A204.1 (cell line): ENCODE measurements around the gene AKAP13.
"Not testable (repeated sequence)": the region's sequence is repeated elsewhere in the genome, so short reads cannot be mapped to it uniquely, and the experiment has no call there.

Source experiments
- FAIRE-seq: peaks from 2 replicates; lab custom pipeline; 2012; peaks lifted over from hg19 to GRCh38; lab: Jason Lieb, UNC

AKAP13 gene

GRCh38 chr15:85576392-85576791, 196.0 kb downstream of the AKAP13 start:
- FAIRE-seq: no peak

GRCh38 chr15:85578941-85579701, 198.7 kb downstream of the AKAP13 start:
- FAIRE-seq: no peak

DNA sequence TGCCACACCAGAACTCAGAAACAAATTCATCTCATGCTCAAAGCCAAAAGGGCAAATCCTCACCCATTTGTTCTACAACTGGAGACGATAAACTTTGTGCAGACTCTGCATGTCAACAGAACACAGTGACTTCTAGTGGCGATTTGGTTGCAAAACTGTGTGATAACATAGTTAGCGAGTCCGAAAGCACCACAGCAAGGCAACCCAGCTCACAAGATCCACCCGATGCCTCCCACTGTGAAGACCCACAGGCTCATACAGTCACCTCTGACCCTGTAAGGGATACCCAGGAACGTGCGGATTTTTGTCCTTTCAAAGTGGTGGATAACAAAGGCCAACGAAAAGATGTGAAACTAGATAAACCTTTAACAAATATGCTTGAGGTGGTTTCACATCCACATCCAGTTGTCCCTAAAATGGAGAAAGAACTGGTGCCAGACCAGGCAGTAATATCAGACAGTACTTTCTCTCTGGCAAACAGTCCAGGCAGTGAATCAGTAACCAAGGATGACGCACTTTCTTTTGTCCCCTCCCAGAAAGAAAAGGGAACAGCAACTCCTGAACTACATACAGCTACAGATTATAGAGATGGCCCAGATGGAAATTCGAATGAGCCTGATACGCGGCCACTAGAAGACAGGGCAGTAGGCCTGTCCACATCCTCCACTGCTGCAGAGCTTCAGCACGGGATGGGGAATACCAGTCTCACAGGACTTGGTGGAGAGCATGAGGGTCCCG, 199.7 kb downstream of the AKAP13 start:
- no peak for FAIRE-seq

GRCh38 chr15:85580879-85581278, 200.5 kb downstream of the AKAP13 start:
- no peak for FAIRE-seq

DNA sequence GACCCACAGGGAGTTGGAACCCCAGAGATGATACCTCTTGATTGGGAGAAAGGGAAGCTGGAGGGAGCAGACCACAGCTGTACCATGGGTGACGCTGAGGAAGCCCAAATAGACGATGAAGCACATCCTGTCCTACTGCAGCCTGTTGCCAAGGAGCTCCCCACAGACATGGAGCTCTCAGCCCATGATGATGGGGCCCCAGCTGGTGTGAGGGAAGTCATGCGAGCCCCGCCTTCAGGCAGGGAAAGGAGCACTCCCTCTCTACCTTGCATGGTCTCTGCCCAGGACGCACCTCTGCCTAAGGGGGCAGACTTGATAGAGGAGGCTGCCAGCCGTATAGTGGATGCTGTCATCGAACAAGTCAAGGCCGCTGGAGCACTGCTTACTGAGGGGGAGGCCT, 201.1 kb downstream of the AKAP13 start:
- FAIRE-seq: no peak

DNA sequence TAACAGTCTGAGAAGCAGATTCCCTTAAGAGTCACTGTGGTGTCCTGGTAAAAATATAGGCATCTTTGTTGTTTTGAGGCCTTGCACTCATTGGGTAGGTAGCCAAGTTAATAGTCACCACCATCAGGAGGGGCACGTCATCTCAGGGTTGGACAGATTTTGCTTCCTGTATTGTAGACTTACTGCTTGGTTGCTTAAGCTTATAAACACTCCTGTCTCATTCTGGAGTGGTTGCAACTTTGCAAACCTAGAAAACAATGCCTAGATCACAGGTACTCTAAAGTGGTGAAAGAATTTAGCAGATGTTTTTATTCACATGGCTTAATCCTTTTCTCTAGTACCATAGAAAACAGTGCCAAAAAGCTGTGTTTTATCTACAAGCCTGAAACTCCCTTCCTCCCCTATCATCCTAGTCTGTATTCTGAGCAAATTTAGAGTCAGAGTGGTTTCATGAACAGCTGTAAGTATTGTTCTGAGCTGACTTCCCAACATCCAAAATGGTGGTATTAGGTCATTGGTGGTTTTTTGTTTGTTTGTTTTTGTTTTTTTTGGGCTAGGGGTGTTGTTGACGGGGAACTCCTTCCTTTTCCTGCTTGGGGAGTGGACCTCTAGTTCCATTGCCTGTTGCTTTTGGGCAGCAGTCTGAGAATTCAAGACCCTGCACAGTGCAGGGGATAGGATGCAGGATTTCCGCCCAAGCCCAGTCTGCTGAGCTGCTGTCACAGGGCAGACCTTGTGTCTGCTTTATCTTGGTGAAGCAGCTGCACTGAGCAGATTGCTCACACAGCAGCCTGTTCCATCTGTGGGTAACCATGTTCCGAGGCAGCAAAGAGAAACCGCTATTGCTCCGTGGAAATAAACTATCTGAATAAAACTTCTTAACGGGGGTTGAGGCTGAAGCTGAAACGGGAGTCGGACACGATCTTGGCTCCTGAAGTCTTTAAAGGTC, 202.0 kb downstream of the AKAP13 start:
- FAIRE-seq: no peak

DNA sequence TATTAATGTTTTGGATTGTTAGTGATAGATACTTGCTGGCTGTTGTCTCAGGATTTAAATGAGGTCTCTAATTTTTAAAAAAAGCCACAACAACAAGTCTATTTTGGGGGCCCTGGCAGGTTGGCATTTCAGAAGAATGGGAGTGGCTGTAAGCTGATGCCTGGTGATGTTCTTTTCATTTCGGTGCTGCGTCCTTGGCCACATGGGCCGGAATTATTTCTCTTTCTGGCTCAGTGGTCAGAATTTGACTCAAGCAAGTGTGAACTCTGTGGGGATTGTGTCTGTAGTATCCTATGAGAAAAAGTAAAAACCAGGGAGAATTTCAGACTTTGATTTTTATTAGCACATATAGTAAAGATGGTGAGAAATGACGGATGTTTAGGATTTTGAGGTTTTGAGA, 203.0 kb downstream of the AKAP13 start:
- FAIRE-seq: no peak

DNA sequence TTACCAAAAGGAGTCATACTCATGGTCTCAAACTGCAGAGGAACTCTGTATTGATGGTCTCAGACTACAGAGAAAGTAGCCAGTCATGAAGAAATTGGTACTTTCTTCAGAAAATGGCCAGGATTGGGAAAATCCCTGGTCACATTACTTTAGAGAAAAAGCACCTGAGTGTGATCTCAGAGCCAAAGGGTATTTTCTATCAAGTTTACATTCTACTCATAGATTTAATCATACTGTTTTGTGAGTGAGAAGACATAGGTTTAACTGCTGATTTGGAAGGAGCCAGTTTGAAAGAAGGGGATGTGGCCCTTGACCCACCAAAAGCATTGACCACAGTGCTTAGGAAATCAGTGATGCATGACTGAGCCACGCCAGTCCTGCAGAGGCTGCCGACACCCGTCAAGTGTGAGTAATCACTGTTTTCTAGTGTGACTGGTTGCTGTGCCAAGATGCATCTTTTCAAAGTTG, 203.6 kb downstream of the AKAP13 start:
- no peak for FAIRE-seq

DNA sequence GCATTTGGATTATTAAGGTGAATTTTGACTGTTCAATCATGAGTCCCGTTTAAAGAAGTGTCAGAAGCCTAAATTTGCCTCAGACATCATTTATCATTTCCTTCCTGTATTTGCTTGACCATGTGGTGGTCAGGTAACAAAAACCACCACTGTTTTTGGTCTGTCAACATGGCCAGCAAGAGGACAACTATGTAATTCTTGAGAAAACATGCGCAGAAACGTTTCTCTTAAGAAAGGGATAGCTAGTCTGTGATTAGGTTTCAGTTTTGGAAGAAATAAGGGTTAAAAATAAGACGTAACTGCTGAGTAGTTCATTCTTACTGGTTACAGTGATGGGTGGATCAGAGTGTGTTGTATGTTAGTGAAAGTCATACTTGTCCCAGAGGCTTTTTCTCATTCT, 204.5 kb downstream of the AKAP13 start:
- FAIRE-seq: no peak

- FAIRE-seq: not testable (repeated sequence)
Observed at GRCh38 chr15:85586196-85586595, 205.8 kb downstream of the AKAP13 start.

- FAIRE-seq: no peak
Observed at GRCh38 chr15:85587707-85588411, 207.5 kb downstream of the AKAP13 start.

DNA sequence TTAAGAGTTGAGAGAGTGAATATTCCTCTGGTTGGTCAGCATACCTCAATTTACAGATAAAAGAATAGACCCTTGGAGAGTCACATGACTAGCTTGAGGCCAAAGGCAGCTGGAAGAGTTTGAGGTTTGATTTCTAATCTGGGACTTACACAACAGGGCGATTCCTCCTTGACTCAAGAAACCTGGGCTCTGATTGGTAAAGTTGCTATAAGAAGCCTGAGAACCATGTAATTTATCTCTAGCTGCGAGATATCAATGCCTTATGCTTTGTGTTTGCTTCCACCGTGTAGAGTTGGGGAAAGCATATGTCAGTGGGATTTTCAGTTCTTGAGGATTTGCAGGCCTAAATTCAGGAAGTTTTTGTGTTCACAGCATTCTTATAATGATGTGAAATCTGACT, 208.3 kb downstream of the AKAP13 start:
- FAIRE-seq: no peak

DNA sequence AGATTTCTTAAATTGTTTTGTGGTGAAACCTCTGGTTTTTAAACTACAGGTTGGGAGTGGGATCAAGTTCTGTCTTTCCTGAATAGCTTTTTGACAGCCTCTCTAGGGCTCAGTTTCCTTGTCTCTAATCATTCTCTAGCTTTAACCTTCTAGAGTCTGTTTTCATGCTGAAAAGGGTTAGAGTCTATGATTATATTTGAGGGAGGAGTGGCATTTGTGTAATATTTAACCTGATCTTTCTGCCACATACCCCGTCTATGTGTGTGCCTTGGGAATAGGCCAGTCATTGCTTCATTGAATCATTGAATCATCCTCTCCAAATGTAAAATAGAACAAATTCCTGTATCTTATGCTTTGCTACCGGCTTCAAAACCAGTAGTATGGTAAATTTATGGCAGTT, 209.4 kb downstream of the AKAP13 start:
- FAIRE-seq: no peak

DNA sequence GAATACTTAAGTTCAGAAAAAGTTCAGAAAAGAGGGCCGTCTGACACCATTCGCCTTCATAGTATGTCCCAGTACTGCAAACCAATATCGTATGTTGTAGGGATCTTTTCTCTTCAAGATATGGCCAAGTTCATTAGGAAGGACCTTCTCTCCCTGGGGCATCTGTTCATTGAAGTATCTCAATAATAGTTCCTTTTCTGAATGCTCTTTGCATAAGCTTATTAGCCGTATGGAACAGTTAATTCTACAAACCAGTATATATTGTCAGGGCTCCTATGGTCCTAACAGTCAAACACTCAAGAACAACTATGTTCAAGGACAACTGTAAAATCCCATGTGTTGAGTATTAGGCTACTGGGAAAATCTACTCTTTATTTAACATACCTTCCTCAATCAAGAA, 211.2 kb downstream of the AKAP13 start:
- FAIRE-seq: no peak

GRCh38 chr15:85592148-85592547, 211.7 kb downstream of the AKAP13 start:
- FAIRE-seq: no peak

GRCh38 chr15:85593809-85594445, 213.5 kb downstream of the AKAP13 start:
- FAIRE-seq: no peak

- FAIRE-seq: no peak
Observed at GRCh38 chr15:85595804-85596536, 215.6 kb downstream of the AKAP13 start.

GRCh38 chr15:85597155-85597815, 216.9 kb downstream of the AKAP13 start:
- FAIRE-seq: no peak

GRCh38 chr15:85598219-85598618, 217.8 kb downstream of the AKAP13 start:
- FAIRE-seq: no peak

DNA sequence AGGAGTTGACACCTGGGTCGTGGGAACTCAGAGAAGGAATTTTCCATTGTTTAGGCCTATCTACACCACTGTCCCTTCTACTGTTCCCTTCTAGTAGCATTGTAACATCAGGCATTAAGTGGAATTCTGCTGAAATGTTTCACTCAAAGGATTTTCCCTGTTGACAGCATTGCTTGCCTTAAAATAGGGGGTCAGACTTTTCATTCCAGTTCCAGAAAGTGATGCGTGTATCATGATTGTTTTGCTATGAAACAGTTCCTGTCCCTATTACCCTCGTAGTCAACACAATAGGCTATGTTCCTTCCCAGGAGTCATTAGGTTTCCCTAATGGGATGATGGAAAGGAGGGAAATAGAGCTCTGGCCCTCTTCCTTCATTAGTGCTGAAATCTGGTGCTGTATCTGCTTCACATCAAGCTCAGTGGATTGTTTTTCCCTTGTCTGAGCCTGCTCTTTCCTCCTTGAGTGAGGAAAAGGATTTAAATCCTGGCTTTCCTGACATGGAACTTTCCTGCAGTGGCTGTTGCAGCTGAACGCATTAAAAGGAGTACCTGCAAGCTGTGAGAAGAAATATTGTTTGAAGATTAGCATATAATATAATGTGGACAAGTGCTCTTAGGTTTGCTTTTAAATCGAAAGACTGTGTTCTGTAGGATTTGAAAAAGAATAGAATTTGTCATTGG, 218.5 kb downstream of the AKAP13 start:
- FAIRE-seq: no peak
